ENCODE data around the gene TECTB.
A peak's percentile ranks its signal among the peaks of the same experiment; 100 is the strongest.

The TECTB gene

DNA sequence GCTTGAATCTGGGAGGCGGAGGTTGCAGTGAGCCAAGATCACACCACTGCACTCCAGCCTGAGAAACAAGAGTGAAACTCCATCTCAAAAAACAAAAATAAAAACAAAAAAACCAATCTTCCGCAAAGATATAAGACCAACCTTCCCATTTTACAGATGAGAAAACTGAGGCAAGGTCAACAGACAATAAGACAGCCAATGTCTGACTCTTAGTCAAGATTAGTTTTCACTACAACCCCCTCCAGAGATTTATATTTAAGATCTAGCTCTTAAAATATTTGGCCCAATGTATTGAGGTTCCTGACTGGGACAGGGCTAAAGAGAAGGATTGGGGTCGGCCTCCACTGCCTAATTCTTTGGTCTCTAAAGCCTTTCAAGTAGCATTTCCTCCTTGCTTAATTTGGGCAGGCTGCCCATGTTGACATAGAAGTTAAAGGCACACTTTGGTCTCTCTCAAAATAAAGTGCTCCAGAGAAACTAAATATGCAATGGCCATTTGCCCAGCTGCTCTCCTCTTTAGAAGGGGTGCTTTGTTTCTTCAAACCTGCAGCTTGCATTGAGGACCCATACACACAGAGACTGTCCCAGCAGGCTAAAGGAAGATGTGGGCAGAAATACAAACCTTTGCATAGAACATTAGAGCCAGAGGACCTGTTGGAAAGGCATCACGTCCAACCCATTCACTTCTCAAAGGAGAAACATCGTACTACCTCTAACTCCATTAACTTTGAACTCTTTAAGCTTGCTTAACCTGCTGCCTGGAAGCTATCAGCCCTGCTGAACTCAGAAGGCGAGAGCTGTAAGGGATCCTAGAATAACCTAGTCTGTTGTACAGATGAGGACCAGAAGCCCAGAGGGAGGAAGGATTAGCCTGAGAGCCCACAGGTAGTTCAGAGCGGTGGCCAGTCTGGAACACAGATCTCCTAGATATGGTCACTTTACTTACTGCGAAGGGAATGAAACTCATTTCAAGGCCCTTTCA lies 3.9 kb downstream of the TECTB start:
- H3K9ac ChIP-seq, result no peak overlapping the region
- no peaks in the 10 kb centered on the region for H3K9me3 ChIP-seq
- H4K20me1 ChIP-seq, result no peaks in the 10 kb centered on the region
- H3K27me3 ChIP-seq, result no peaks in the 10 kb centered on the region
- no peak for TF ChIP-seq Cebpa-rat (IDR thresholded peaks at IDR 0.05)
- no peaks in the 10 kb centered on the region for H3K4me1 ChIP-seq
- no peaks in the 10 kb centered on the region for H3K36me3 ChIP-seq
- H3K27ac ChIP-seq, result no peak overlapping the region
- H3K4me3 ChIP-seq, result no peak overlapping the region
- no peak overlapping the region for H3K4me2 ChIP-seq

DNA sequence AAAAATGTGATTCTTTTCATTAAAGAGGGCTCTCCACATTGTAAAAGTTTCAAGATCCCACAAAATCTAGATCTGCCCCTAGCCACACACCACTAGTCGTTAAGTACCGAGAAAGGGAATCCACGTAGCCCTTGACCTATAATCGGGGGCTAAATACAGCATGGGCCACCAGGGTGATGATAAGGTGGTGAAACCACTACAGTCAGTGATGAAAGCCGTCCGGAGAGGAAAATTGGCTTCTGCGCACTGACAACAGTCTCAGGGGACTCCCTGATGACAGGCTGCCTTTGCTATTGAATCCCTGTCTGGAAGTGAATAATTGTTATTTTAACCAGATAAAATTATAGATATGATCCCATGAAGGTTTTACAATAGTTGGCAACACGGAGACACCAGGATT lies 4.6 kb downstream of the TECTB start:
- Histone ChIP-seq H3K4me3 (no peak overlapping the region), H4K20me1 (no peaks in the 10 kb centered on the region), H3K9ac (no peak overlapping the region), H3K36me3 (no peaks in the 10 kb centered on the region), H3K27me3 (no peaks in the 10 kb centered on the region), H3K4me1 (no peaks in the 10 kb centered on the region), H3K27ac (no peak overlapping the region), H3K9me3 (no peaks in the 10 kb centered on the region), H3K4me2 (no peak overlapping the region)
- TF ChIP-seq Cebpa-rat (IDR thresholded peaks at IDR 0.05), result no peak

DNA sequence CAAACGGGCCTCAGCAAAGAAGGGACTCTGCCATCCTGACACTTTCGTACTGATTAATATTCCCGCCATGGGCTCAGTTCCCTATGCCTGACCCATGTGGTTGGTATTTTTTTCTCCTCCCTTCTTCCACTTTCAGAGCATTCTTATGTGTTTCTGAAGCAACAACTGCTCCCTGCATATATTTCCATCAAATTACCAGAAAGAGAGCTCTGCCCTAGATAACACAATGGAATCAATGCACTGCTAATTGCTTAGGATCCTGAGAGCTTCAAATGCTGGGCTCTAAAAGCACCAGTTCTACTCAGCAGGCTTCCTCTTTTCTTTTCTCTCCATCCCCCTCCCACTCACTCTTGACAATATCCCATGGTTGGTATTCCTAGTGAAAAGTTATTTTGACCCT lies 5.3 kb downstream of the TECTB start:
- Histone ChIP-seq H3K4me2 (no peak overlapping the region), H3K27me3 (no peaks in the 10 kb centered on the region), H4K20me1 (no peaks in the 10 kb centered on the region), H3K27ac (no peak overlapping the region), H3K4me3 (no peak overlapping the region), H3K9ac (no peak overlapping the region), H3K36me3 (no peaks in the 10 kb centered on the region), H3K4me1 (no peaks in the 10 kb centered on the region), H3K9me3 (no peaks in the 10 kb centered on the region)
- no peak for TF ChIP-seq Cebpa-rat (IDR thresholded peaks at IDR 0.05)

DNA sequence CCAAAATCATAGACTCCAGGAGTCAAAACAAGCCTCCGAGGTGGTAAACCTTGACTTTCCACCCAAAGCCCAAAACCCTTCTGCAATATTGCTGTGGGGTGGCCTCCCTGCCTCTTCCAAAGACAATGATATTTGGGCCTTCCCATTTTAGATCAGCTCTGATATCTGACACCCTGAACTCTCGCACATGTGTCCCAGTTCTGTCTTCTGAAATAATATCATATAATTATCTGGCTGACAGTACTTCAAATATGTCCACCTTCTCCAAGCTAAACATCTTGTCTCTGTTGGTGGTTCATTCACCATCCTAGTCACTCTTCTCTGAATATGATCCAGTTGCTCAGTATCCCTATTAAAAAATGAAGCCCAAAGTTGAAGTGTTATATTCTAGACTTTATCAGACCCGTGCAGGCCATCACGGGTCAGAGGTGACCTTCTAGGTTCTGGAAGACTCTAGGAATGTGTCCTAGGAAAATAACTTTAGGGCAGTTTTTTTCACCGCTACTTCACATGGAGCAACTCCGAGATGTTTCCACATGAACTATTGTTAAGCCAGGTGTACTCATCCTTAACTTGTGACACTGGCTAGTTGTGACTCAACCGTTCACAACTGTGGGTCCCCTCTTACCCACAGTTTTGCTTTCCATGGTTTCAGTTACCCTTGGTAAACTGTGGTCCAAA lies 6.3 kb downstream of the TECTB start:
- Histone ChIP-seq H3K4me3 (no peak overlapping the region), H3K9me3 (no peaks in the 10 kb centered on the region), H3K4me1 (no peaks in the 10 kb centered on the region), H3K9ac (no peak overlapping the region), H3K27me3 (no peaks in the 10 kb centered on the region), H3K4me2 (no peak overlapping the region), H3K27ac (no peak overlapping the region), H3K36me3 (no peaks in the 10 kb centered on the region), H4K20me1 (no peaks in the 10 kb centered on the region)
- no peak for TF ChIP-seq Cebpa-rat (IDR thresholded peaks at IDR 0.05)

DNA sequence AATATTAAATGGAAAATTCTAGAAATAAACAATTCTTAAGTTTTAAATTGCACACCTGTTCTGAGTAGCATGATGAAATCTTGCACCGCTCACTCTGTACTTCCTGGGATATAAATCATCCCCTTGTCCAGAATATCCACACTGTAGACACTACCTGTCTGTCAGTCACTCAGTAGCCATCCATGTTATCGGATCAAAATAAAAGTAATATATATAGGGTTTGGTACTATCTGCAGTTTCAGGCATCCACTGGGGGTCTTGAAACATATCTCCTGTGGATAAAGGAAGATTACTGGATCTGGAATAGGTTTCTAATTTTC lies 6.8 kb downstream of the TECTB start:
- Histone ChIP-seq H3K9me3 (no peaks in the 10 kb centered on the region), H3K9ac (no peak overlapping the region), H3K27ac (no peak overlapping the region), H3K4me1 (no peaks in the 10 kb centered on the region), H3K36me3 (no peaks in the 10 kb centered on the region), H3K27me3 (no peaks in the 10 kb centered on the region), H3K4me3 (no peak overlapping the region), H4K20me1 (no peaks in the 10 kb centered on the region), H3K4me2 (no peak overlapping the region)
- no peak for TF ChIP-seq Cebpa-rat (IDR thresholded peaks at IDR 0.05)

DNA sequence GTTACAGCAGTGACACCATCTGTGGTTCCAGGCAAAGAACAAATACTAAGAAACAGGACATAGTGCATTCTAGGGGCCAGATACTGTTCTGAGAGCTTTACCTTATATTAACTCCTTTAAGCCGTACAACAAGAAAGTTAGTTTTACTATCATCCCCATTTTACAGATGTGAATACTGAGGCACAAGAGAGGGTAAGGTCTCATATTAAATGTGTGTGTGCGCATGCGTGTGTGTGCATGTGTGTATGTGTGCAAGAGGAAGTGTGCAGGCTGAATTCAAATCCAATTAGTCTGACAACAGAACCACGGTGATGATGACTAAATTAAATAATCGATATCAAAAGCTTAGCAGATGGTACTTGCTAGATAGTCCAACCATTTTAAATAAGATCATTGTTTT lies 11.0 kb downstream of the TECTB start:
- H4K20me1 ChIP-seq, result no peaks in the 10 kb centered on the region
- H3K4me3 ChIP-seq, result no peak overlapping the region
- no peak overlapping the region for H3K9ac ChIP-seq
- H3K27ac ChIP-seq, result no peak overlapping the region
- no peak overlapping the region for H3K4me2 ChIP-seq
- no peak for TF ChIP-seq Cebpa-rat (IDR thresholded peaks at IDR 0.05)
- H3K27me3 ChIP-seq, result no peaks in the 10 kb centered on the region
- H3K9me3 ChIP-seq, result no peaks in the 10 kb centered on the region
- peaks cover 5% of the 10 kb centered on the region; the same call in 1 of the 2 replicates for H3K4me1 ChIP-seq
- H3K36me3 ChIP-seq, result no peaks in the 10 kb centered on the region

DNA sequence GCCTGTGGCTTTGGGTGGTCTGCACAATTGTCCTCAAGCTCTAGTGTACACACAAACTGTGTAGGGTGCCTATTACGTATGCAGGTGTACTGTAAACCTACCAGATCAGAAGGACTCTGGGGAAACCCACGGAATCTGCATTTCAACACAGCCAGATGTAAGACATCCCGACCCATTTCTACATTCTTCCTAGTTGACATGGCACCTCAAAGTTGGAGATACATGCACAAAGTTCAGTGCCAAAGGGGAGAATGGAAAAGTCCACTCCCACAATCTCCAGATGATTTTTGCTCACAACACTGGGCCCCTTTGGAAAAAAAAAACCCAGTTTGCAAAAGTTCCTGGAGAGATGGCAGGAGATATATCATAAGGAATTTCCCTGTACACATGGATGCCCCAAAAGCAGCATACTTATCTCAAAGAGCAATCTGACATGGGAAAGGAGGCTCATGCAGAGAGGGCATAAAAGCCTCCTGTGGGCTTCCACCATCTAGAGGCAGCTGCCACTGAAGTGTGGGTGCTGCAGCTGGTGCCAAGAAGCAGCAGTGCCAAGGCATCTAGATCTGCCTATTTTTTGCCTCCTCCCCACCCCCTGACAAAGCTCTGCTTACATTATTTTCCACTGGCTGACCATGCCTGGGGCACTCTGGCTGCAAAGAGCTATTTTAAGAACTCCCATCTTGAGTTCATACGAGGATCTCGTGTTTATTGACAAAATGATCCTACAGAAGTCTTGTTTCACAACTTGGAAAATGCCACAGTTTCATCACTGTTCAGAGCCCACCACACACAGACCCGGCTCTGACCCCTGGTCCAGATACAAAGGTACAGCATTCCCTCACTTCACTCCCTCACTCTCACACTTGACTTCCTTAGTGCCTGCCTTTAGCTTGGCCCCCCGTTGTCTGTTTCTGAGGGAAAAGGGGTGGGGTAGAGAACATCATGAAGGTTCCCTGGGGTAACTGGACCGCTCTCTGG lies 12.9 kb downstream of the TECTB start:
- peak overlapping the region; percentile 28; the same call in 1 of the 2 replicates for H3K4me2 ChIP-seq

DNA sequence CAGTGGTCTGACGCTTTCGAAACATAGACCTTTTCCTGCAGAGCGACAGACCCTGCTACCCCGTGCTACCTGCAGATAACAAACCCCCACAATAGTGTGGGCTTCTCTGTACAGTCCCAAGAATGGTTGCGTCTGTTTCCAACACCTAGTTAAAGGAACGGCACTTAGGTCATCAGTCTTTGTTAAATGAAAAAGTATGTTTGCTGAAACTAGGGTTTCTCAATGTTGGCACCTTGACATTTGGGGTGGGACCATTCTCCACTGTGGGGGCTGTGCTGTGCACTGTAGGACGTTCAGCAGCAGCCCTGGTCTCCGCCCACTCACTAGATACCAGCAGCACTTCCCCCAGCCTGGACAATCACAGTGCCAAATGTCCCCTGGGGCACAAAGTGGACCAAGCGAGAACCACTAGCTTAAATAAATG lies 13.7 kb downstream of the TECTB start:
- no peak overlapping the region for H3K4me3 ChIP-seq
- no peak for TF ChIP-seq Cebpa-rat (IDR thresholded peaks at IDR 0.05)
- H4K20me1 ChIP-seq, result no peaks in the 10 kb centered on the region
- no peaks in the 10 kb centered on the region for H3K36me3 ChIP-seq
- H3K9ac ChIP-seq, result no peak overlapping the region
- H3K27me3 ChIP-seq, result no peaks in the 10 kb centered on the region
- no peak overlapping the region for H3K27ac ChIP-seq
- H3K4me2 ChIP-seq, result no peak overlapping the region
- no peaks in the 10 kb centered on the region for H3K9me3 ChIP-seq
- H3K4me1 ChIP-seq, result peaks cover 5% of the 10 kb centered on the region; the same call in 1 of the 2 replicates

More for the DNA sequence above, 12.9 kb downstream of the TECTB start:
- Histone ChIP-seq H3K27ac (no peak overlapping the region), H3K4me1 (peaks cover 5% of the 10 kb centered on the region; the same call in 1 of the 2 replicates), H3K36me3 (no peaks in the 10 kb centered on the region), H3K4me3 (no peak overlapping the region), H3K9ac (no peak overlapping the region), H3K27me3 (no peaks in the 10 kb centered on the region), H4K20me1 (no peaks in the 10 kb centered on the region), H3K9me3 (no peaks in the 10 kb centered on the region)
- TF ChIP-seq Cebpa-rat (IDR thresholded peaks at IDR 0.05), result no peak

DNA sequence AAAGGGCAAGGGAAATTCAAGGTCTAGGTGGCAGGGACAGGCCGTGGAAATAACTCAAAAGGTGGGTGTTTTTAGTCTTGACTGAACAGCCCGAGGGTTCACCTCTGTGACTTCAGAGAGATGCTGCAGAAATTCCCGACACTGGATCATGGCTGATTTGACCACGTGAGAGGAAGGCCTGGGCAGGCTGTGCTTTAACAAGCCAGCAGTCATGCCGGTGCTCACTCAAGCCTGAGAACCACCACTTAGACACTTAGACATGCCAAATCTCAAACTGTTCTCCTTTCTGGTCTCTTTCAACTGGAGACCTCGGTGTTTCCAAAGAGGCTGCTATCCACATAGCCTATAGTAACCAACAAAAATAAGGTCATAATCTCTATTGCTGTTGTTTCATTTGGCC lies 15.4 kb downstream of the TECTB start:
- Histone ChIP-seq H3K27ac (no peak overlapping the region), H3K36me3 (no peaks in the 10 kb centered on the region), H3K9me3 (no peaks in the 10 kb centered on the region), H3K4me3 (no peak overlapping the region), H3K9ac (no peak overlapping the region), H3K4me2 (no peak overlapping the region), H3K4me1 (peaks cover 5% of the 10 kb centered on the region; the same call in 1 of the 2 replicates), H3K27me3 (no peaks in the 10 kb centered on the region), H4K20me1 (no peaks in the 10 kb centered on the region)
- TF ChIP-seq Cebpa-rat (IDR thresholded peaks at IDR 0.05), result no peak
